Measurements from ENCODE around the gene WNT3. TPM values are rescaled to one million over a fixed set of nuclear protein-coding genes. Genes with fewer than 3 reads are reported as not detected.

WNT3 gene
- total RNA-seq, 1 experiment from 2014 or later, result 5.5 TPM

- H3K27me3 ChIP-seq (ENCODE audit: insufficient read depth, low read length), result no peaks in the 10 kb centered on the region
- ChIA-PET RAD21 (ENCODE audit: low non-redundant PET in 1 of 2, low total read pairs in 2 of 2, uncharacterized antibody in 2 of 2, unreplicated experiment in 2 of 2) (no interaction called here), CTCF (no interaction called here)
Measured at GRCh38 chr17:46810837-46811236, 7.7 kb downstream of the WNT3 start.

More at GRCh38 chr17:46810837-46811236, 7.7 kb downstream of the WNT3 start:
- H3K4me2 ChIP-seq (ENCODE audit: low read length), result no peak overlapping the region
- intact Hi-C loops (cut with micrococcal nuclease), result no loop called here
- no peak overlapping the region for H3K9ac ChIP-seq (ENCODE audit: low read length)
- no peak overlapping the region for H2AFZ ChIP-seq (ENCODE audit: low read depth, low read length, poor library complexity, severe bottlenecking)
- H4K20me1 ChIP-seq (ENCODE audit: insufficient read depth), result no peaks in the 10 kb centered on the region
- no peaks in the 10 kb centered on the region for H3K36me3 ChIP-seq (ENCODE audit: control insufficient read depth in 1 of 2, insufficient read depth in 2 of 2, low read length in 2 of 2)
- POLR2A ChIA-PET, result no interaction called here
- ATAC-seq, result no peak
- H3K9me2 ChIP-seq (ENCODE audit: insufficient read depth), result no peaks in the 10 kb centered on the region
- no peaks in the 10 kb centered on the region for H3K9me3 ChIP-seq (ENCODE audit: control insufficient read depth in 1 of 2, insufficient read depth in 1 of 2, low read depth in 1 of 2, low read length in 2 of 2)
- no peaks in the 10 kb centered on the region for H3K79me2 ChIP-seq (ENCODE audit: insufficient read depth, low read length)
- no TSS peak for BruUV-seq (replicated peaks)
- no peak overlapping the region for H3K27ac ChIP-seq (ENCODE audit: low read depth, low read length)
- no peak overlapping the region for H3K4me3 ChIP-seq (replicated peaks in 1 of 2; ENCODE audit: low read depth in 1 of 2, low read length in 2 of 2)
- H3K4me1 ChIP-seq (ENCODE audit: control insufficient read depth in 1 of 2, insufficient read depth in 2 of 2, low read length in 2 of 2), result peaks cover 0 to 18% of the 10 kb centered on the region in 2 experiments; a peak in 2 of 4 replicates
- DNase-seq (ENCODE audit: low read depth, low spot score), result no peak
- TF ChIP-seq JUND (IDR thresholded peaks at IDR 0.05) (no peak), ZBTB33 (IDR thresholded peaks at IDR 0.05; ENCODE audit: extremely low read depth, insufficient replicate concordance, low read length) (no peak), ZFX (IDR thresholded peaks at IDR 0.05) (no peak), POLR2A (IDR thresholded peaks at IDR 0.05; ENCODE audit: borderline replicate concordance, extremely low read depth, insufficient read depth, insufficient read length) (no peak), SP1 (IDR thresholded peaks at IDR 0.05; ENCODE audit: low read depth) (no peak), RAD21 (IDR thresholded peaks at IDR 0.05; ENCODE audit: low read depth) (no peak), SIN3A (IDR thresholded peaks at IDR 0.05; ENCODE audit: low read depth) (no peak), MAX (IDR thresholded peaks at IDR 0.05) (no peak), POLR2AphosphoS5 (IDR thresholded peaks at IDR 0.05; ENCODE audit: low read depth, low read length) (no peak), EGR1 (IDR thresholded peaks at IDR 0.05; ENCODE audit: low read depth) (no peak), TCF7L2 (IDR thresholded peaks at IDR 0.05; ENCODE audit: borderline replicate concordance, extremely low read depth, insufficient read depth, insufficient read length) (no peak)

All from HCT116 (cell line).